Activated naive CD8-positive, alpha-beta T cell treated with anti-CD3 and anti-CD28 coated beads, Interleukin-2, amount 50 U/mL, for 24 hours (primary cell): ENCODE data around the gene RAB35.

Experiments
- ATAC-seq: fragments of 150-1000 bp; cut with Tn5 transposase; one replicate; pipeline ENCODE4 v1.10.0; 2021
- DNase-seq: peaks from one replicate; pipeline ENCODE4 v3.0.0; 2021
- H3K27ac Mint-ChIP-seq: one replicate; pipeline ENCODE4 v1.8.0; 2021; ENCODE audit warnings: mild to moderate bottlenecking, mixed read lengths
- H3K27me3 Mint-ChIP-seq: one replicate; pipeline ENCODE4 v1.8.0; 2021; ENCODE audit warnings: mixed read lengths
- H3K36me3 Mint-ChIP-seq: one replicate; pipeline ENCODE4 v1.8.0; 2021; ENCODE audit warnings: low read depth, mixed read lengths
- H3K4me1 Mint-ChIP-seq: one replicate; pipeline ENCODE4 v1.8.0; 2021; ENCODE audit warnings: mixed read lengths
- H3K4me3 Mint-ChIP-seq: one replicate; pipeline ENCODE4 v1.8.0; 2021; ENCODE audit warnings: mild to moderate bottlenecking, moderate library complexity, mixed read lengths
- H3K9me3 Mint-ChIP-seq: one replicate; pipeline ENCODE4 v1.8.0; 2021; ENCODE audit warnings: mixed read lengths

RAB35 gene

GRCh38 chr12:120102189-120103043 lies 14.1 kb downstream of the RAB35 start:
- Mint-ChIP-seq H3K36me3 (peaks cover 33% of the 10 kb centered on the region), H3K9me3 (no peaks in the 10 kb centered on the region), H3K4me1 (peaks cover 15% of the 10 kb centered on the region), H3K27me3 (no peaks in the 10 kb centered on the region), H3K27ac (no peak overlapping the region), H3K4me3 (no peak overlapping the region)
- ATAC-seq (no peak), DNase-seq (no peak)

- Mint-ChIP-seq H3K36me3 (peaks cover 27% of the 10 kb centered on the region), H3K27ac (peak overlapping the region; percentile 73), H3K9me3 (no peaks in the 10 kb centered on the region), H3K4me1 (peaks cover 15% of the 10 kb centered on the region), H3K27me3 (no peaks in the 10 kb centered on the region), H3K4me3 (no peak overlapping the region)
- DNase-seq, result no peak
- ATAC-seq, result no peak
Observed at GRCh38 chr12:120101617-120102016, 14.9 kb downstream of the RAB35 start.

GRCh38 chr12:120101182-120101581 lies 15.4 kb downstream of the RAB35 start:
- Mint-ChIP-seq H3K27ac (peak overlapping the region; percentile 73), H3K36me3 (peaks cover 25% of the 10 kb centered on the region), H3K4me3 (no peak overlapping the region), H3K4me1 (peaks cover 15% of the 10 kb centered on the region), H3K9me3 (no peaks in the 10 kb centered on the region), H3K27me3 (no peaks in the 10 kb centered on the region)
- DNase-seq (no peak), ATAC-seq (no peak)

- no peak for ATAC-seq
- peaks cover 23% of the 10 kb centered on the region for H3K36me3 Mint-ChIP-seq
Observed at GRCh38 chr12:120100630-120101029, 15.9 kb downstream of the RAB35 start.

GRCh38 chr12:120099738-120100137 lies 16.8 kb downstream of the RAB35 start:
- H3K27ac Mint-ChIP-seq, result no peak overlapping the region
- DNase-seq, result no peak
- no peak for ATAC-seq
- H3K4me3 Mint-ChIP-seq, result no peak overlapping the region
- H3K4me1 Mint-ChIP-seq, result peaks cover 12% of the 10 kb centered on the region
- H3K27me3 Mint-ChIP-seq, result no peaks in the 10 kb centered on the region
- no peaks in the 10 kb centered on the region for H3K9me3 Mint-ChIP-seq
- peaks cover 17% of the 10 kb centered on the region for H3K36me3 Mint-ChIP-seq

More at GRCh38 chr12:120100630-120101029, 15.9 kb downstream of the RAB35 start:
- Mint-ChIP-seq H3K4me1 (peaks cover 15% of the 10 kb centered on the region), H3K27ac (no peak overlapping the region), H3K27me3 (no peaks in the 10 kb centered on the region), H3K4me3 (no peak overlapping the region), H3K9me3 (no peaks in the 10 kb centered on the region)
- no peak for DNase-seq

GRCh38 chr12:120098756-120099470 lies 17.6 kb downstream of the RAB35 start:
- peaks cover 12% of the 10 kb centered on the region for H3K4me1 Mint-ChIP-seq
- ATAC-seq (no peak), DNase-seq (no peak)
- H3K36me3 Mint-ChIP-seq, result peaks cover 16% of the 10 kb centered on the region
- no peak overlapping the region for H3K4me3 Mint-ChIP-seq
- H3K27ac Mint-ChIP-seq, result no peak overlapping the region
- H3K9me3 Mint-ChIP-seq, result no peaks in the 10 kb centered on the region
- no peaks in the 10 kb centered on the region for H3K27me3 Mint-ChIP-seq

- Mint-ChIP-seq H3K4me3 (no peak overlapping the region), H3K9me3 (no peaks in the 10 kb centered on the region), H3K27ac (no peak overlapping the region), H3K27me3 (no peaks in the 10 kb centered on the region), H3K4me1 (peaks cover 8% of the 10 kb centered on the region), H3K36me3 (peaks cover 21% of the 10 kb centered on the region)
- DNase-seq, result no peak
- ATAC-seq, result no peak
Observed at GRCh38 chr12:120096671-120097202, 19.8 kb downstream of the RAB35 start.

- DNase-seq, result no peak
- H3K27me3 Mint-ChIP-seq, result no peaks in the 10 kb centered on the region
- no peaks in the 10 kb centered on the region for H3K9me3 Mint-ChIP-seq
- no peak overlapping the region for H3K4me3 Mint-ChIP-seq
- H3K27ac Mint-ChIP-seq, result no peak overlapping the region
- no peak for ATAC-seq
- H3K4me1 Mint-ChIP-seq, result peaks cover 2% of the 10 kb centered on the region
- peaks cover 28% of the 10 kb centered on the region for H3K36me3 Mint-ChIP-seq
Observed at GRCh38 chr12:120095736-120096135, 20.8 kb downstream of the RAB35 start.

GRCh38 chr12:120095331-120095730 lies 21.2 kb downstream of the RAB35 start:
- H3K27me3 Mint-ChIP-seq, result no peaks in the 10 kb centered on the region
- peaks cover 2% of the 10 kb centered on the region for H3K4me1 Mint-ChIP-seq
- DNase-seq (no peak), ATAC-seq (no peak)
- no peaks in the 10 kb centered on the region for H3K9me3 Mint-ChIP-seq
- H3K4me3 Mint-ChIP-seq, result no peak overlapping the region
- H3K27ac Mint-ChIP-seq, result no peak overlapping the region
- peaks cover 27% of the 10 kb centered on the region for H3K36me3 Mint-ChIP-seq

- no peak overlapping the region for H3K4me3 Mint-ChIP-seq
- no peaks in the 10 kb centered on the region for H3K27me3 Mint-ChIP-seq
- peaks cover 2% of the 10 kb centered on the region for H3K4me1 Mint-ChIP-seq
- H3K27ac Mint-ChIP-seq, result no peak overlapping the region
- H3K36me3 Mint-ChIP-seq, result peaks cover 29% of the 10 kb centered on the region
- H3K9me3 Mint-ChIP-seq, result no peaks in the 10 kb centered on the region
- DNase-seq (no peak), ATAC-seq (no peak)
Observed at GRCh38 chr12:120094485-120094884, 22.1 kb downstream of the RAB35 start.

GRCh38 chr12:120093592-120094355 lies 22.8 kb downstream of the RAB35 start:
- ATAC-seq (no peak), DNase-seq (no peak)
- Mint-ChIP-seq H3K36me3 (peaks cover 33% of the 10 kb centered on the region), H3K27ac (peak overlapping the region; percentile 49), H3K4me1 (peaks cover 2% of the 10 kb centered on the region), H3K27me3 (no peaks in the 10 kb centered on the region), H3K9me3 (no peaks in the 10 kb centered on the region), H3K4me3 (no peak overlapping the region)

GRCh38 chr12:120093336-120093591 lies 23.3 kb downstream of the RAB35 start:
- Mint-ChIP-seq H3K4me3 (no peak overlapping the region), H3K27ac (no peak overlapping the region), H3K27me3 (no peaks in the 10 kb centered on the region), H3K4me1 (peaks cover 2% of the 10 kb centered on the region), H3K36me3 (peaks cover 28% of the 10 kb centered on the region), H3K9me3 (no peaks in the 10 kb centered on the region)
- DNase-seq (no peak), ATAC-seq (peak; percentile 20)

GRCh38 chr12:120092551-120093335 lies 23.8 kb downstream of the RAB35 start:
- H3K4me1 Mint-ChIP-seq, result peaks cover 5% of the 10 kb centered on the region
- H3K27me3 Mint-ChIP-seq, result no peaks in the 10 kb centered on the region
- H3K27ac Mint-ChIP-seq, result no peak overlapping the region
- DNase-seq (no peak), ATAC-seq (no peak)
- peaks cover 27% of the 10 kb centered on the region for H3K36me3 Mint-ChIP-seq
- no peaks in the 10 kb centered on the region for H3K9me3 Mint-ChIP-seq
- H3K4me3 Mint-ChIP-seq, result no peak overlapping the region
